ENCODE data around the gene TCF7L2.

- TF ChIP-seq CTCF (IDR thresholded peaks at IDR 0.05) (no peak), POLR2A (IDR thresholded peaks at IDR 0.05) (no peak)
Measured at GRCh38 chr10:112980937-112981336, 30.9 kb downstream of the TCF7L2 start.
